H1 (cell line): Measurements from ENCODE around the gene NPNT. TPM values are rescaled to one million over a fixed set of nuclear protein-coding genes. Genes with fewer than 3 reads are reported as not detected.

Experiments
- SP2 ChIP-seq: IDR thresholded peaks from 2 replicates; pipeline ENCODE4 v1.6.1; 2012; ENCODE audit warnings: mild to moderate bottlenecking, low read length, inconsistent platforms
- TEAD4 ChIP-seq: IDR thresholded peaks from 2 replicates; pipeline ENCODE4 v1.6.1; 2012; ENCODE audit warnings: low read depth, low read length, inconsistent platforms, mixed read lengths
- YY1 ChIP-seq: IDR thresholded peaks from 2 replicates; pipeline ENCODE4 v1.6.1; 2011; ENCODE audit warnings: low read depth, mild to moderate bottlenecking, low read length
- polyA plus RNA-seq, 7 experiments: library from polyadenylated mRNA; depleted of rRNA in 3 of 7; stranded (reverse) in 5 of 7; unstranded in 2 of 7; fragments of >200 nt in 5 of 7; fragments of 200-250 nt in 2 of 7; gene quantifications; 1 replicate in 5 of 7; 2 replicates in 1 of 7; 4 replicates in 1 of 7; pipeline versions ENCODE4 v1.2.1 to v1.2.3, GENCODE V29; 2011 to 2013; ENCODE audit warnings: missing spikeins in 2 of 7, mixed read lengths in 2 of 7
- total RNA-seq: library from RNA; stranded (reverse); fragmentation: NEBNext Ultra II Directional; extraction: Animal tissue kit (Norgen Biotek cat#: 25700); gene quantifications from 2 replicates; pipeline ENCODE4 v1.2.1, GENCODE V29; 2021

Gene NPNT
- total and polyA plus RNA-seq, 2 of the 8 experiments (the other 6 are each of a cell fraction or from before 2014, with no cell fraction given): 0.24 to 0.97 TPM

DNA sequence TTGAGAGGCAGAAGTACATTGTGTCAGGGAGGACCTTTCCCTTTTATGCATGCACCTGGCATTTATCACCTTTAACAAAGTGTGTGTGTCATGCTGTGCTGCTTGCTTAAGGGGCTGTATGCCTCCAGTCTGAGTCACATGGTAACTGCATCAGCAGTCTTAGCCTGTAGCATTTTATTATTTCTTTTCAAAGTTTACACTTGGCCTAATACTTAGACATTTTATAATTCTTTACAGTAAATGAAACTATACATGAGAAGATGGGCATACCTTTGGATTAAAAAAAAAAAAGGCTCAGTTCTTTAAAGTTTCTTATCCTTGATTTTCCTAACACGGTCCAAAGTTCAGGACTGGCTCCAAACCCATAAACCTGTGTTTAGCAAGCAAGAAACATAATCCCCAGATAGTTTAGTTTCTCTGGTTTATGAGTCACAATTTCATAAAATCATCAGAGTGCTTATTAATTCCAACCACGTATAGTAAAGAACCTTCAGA lies 14.6 kb downstream of the NPNT start (continued):
- no peak for TF ChIP-seq SP2
- TF ChIP-seq TEAD4: no peak
- TF ChIP-seq YY1: no peak
